Measurements from ENCODE around the gene KISS1R.

DNA sequence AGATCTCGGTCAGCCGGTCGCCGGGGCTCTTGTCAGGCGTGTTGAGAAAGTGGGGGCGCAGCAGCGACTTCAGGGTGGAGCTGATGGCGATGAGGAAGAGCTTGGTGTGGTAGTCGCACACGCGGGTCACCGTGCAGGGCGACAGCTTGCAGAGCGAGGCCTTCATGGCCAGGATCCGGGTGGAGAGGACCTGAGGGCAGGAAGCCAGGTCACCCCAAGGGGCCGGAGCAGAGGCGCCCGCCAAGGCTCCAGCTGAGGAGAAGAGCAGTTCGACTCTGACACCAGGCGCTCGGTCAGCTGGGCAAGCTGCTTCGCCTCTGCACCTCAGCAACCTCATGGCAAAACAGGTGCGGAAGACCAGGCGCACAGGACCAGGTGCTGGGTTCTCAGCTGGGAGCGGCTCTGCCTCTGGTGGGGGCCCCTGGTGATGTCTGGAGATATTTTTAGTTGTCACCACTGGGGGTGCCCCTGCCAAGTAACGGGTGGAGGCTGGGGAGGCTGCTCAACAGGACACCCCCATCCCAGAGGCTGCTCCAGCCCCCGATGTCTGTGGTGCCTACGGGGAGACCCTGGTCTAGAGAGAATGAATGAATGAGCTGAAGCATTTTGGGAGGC lies 41.8 kb upstream of the KISS1R start:
- TF ChIP-seq POLR2A (IDR thresholded peaks at IDR 0.05; ENCODE audit: low read depth, low read length), result no peak
- no peak for TF ChIP-seq POLR2AphosphoS5 (IDR thresholded peaks at IDR 0.05; ENCODE audit: low read depth, low read length)
- TF ChIP-seq SPI1 (IDR thresholded peaks at IDR 0.05; ENCODE audit: low read depth, low read length), result no peak
- TF ChIP-seq TAF1 (IDR thresholded peaks at IDR 0.05; ENCODE audit: low read depth, low read length), result no peak
- no peak for TF ChIP-seq POU2F2 (IDR thresholded peaks at IDR 0.05; ENCODE audit: low read depth, low read length)
- TF ChIP-seq PAX5 (IDR thresholded peaks at IDR 0.05; ENCODE audit: insufficient read depth, low read length, severe bottlenecking), result no peak
